ENCODE measurements around the gene EPS8L3. TPM values are rescaled to one million over a fixed set of nuclear protein-coding genes. Genes with fewer than 3 reads are reported as not detected.

Gene EPS8L3
- total and polyA plus RNA-seq, 11 donors, result 0.25 to 0.75 (median 0.30) TPM; not detected in 5

GRCh38 chr1:109804660-109805059 is 40.9 kb upstream of the EPS8L3 start:
- WGBS, 4 donors, result 92 to 97% (median 94%) methylated on average over 4 of the region's 4 CpGs
- Histone ChIP-seq H3K27ac (no peak overlapping the region), H3K36me3 (no peaks in the 10 kb centered on the region), H3K4me3 (no peak overlapping the region), H3K4me1 (peaks cover 0 to 47% (median 20%) of the 10 kb centered on the region in 12 donors), H3K27me3 (no peaks in the 10 kb centered on the region), H3K9me3 (no peaks in the 10 kb centered on the region)
- ATAC-seq (no peak), DNase-seq (no peak)
- intact Hi-C loops (cut with DNase I), result loop anchor here in 1 of 10 donors (5.0 kb wide), 1 partner anchor 103 kb away; no protein-coding TSS in a partner anchor
- TF ChIP-seq CTCF (IDR thresholded peaks at IDR 0.05), result no peak

GRCh38 chr1:109803901-109804331 is 40.2 kb upstream of the EPS8L3 start:
- intact Hi-C loops (cut with DNase I), result loop anchor here in 1 of 10 donors (5.0 kb wide), 1 partner anchor 103 kb away; no protein-coding TSS in a partner anchor
- Histone ChIP-seq H3K27me3 (no peaks in the 10 kb centered on the region), H3K27ac (no peak overlapping the region), H3K4me1 (peaks cover 0 to 42% (median 19%) of the 10 kb centered on the region in 12 donors), H3K36me3 (no peaks in the 10 kb centered on the region), H3K4me3 (no peak overlapping the region), H3K9me3 (no peaks in the 10 kb centered on the region)
- DNase-seq (peak in 1 of 5 donors; percentile 11), ATAC-seq (no peak)
- TF ChIP-seq CTCF (IDR thresholded peaks at IDR 0.05) (no peak), POLR2A (IDR thresholded peaks at IDR 0.05) (no peak)
- WGBS, 4 donors, result 73 to 84% (median 78%) methylated on average over 10 of the region's 10 CpGs

- Histone ChIP-seq H3K27ac (peak overlapping the region in 8 of 12 donors; percentile 4 to 69 (median 38)), H3K4me1 (peaks cover 0 to 37% (median 18%) of the 10 kb centered on the region in 12 donors), H3K27me3 (no peaks in the 10 kb centered on the region), H3K4me3 (no peak overlapping the region), H3K36me3 (no peaks in the 10 kb centered on the region), H3K9me3 (no peaks in the 10 kb centered on the region)
- ATAC-seq (peak; percentile 67 to 86 (median 74)), DNase-seq (peak in 2 of 5 donors; percentile 25 to 47)
- intact Hi-C loops (cut with DNase I), result loop anchor here in 1 of 10 donors (5.0 kb wide), 1 partner anchor 104 kb away; no protein-coding TSS in a partner anchor
- 50 to 63% (median 57%) methylated on average over 4 to 5 of the region's 5 CpGs for WGBS, 4 donors
- no peak for TF ChIP-seq CTCF (IDR thresholded peaks at IDR 0.05)
- no peak for TF ChIP-seq POLR2A (IDR thresholded peaks at IDR 0.05)
Observed at GRCh38 chr1:109802901-109803561, 39.3 kb upstream of the EPS8L3 start.

- Histone ChIP-seq H3K9me3 (no peaks in the 10 kb centered on the region), H3K36me3 (no peaks in the 10 kb centered on the region), H3K4me1 (peaks cover 0 to 35% (median 18%) of the 10 kb centered on the region in 12 donors), H3K27ac (peak overlapping the region in 7 of 12 donors; percentile 7 to 69 (median 50)), H3K4me3 (no peak overlapping the region), H3K27me3 (no peaks in the 10 kb centered on the region)
- TF ChIP-seq CTCF (IDR thresholded peaks at IDR 0.05) (no peak), POLR2A (IDR thresholded peaks at IDR 0.05) (no peak)
- ATAC-seq (peak in 3 of 4 donors; percentile 15 to 38 (median 33)), DNase-seq (peak in 2 of 5 donors; percentile 11)
- intact Hi-C loops (cut with DNase I), result loop anchor here in 1 of 10 donors (5.0 kb wide), 1 partner anchor 105 kb away; no protein-coding TSS in a partner anchor
- 87 to 94% (median 90%) methylated on average over 16 to 17 of the region's 17 CpGs for WGBS, 4 donors
Observed at GRCh38 chr1:109802136-109802900, 38.6 kb upstream of the EPS8L3 start.

Measured in heart left ventricle (tissue), 16 donors.